Neutrophil (primary cell): ENCODE data around the gene ZRANB2.

Experiments used
- H3K27ac ChIP-seq: fragments of 200-600 bp; sonication (generic); 2 replicates; pipeline ENCODE4 v1.5.1; 2016; ENCODE audit warnings: mild to moderate bottlenecking, moderate library complexity
- H3K27me3 ChIP-seq: fragments of 200-600 bp; sonication (generic); 2 replicates; pipeline ENCODE4 v1.6.0; 2016; ENCODE audit warnings: mild to moderate bottlenecking
- H3K36me3 ChIP-seq: fragments of 200-600 bp; sonication (generic); 2 replicates; pipeline ENCODE4 v1.5.1; 2017
- H3K4me1 ChIP-seq, 2 experiments: fragments of 200-600 bp in 1 of 2; sonication (generic) in 1 of 2; 1 replicate in 1 of 2; 2 replicates in 1 of 2; pipeline versions ENCODE4 v1.5.1 to v1.6.1; 2013 to 2016; ENCODE audit warnings: low read depth in 1 of 2, low read length in 1 of 2, mild to moderate bottlenecking in 1 of 2, moderate library complexity in 1 of 2; ENCODE audit not compliant: control insufficient read depth in 1 of 2, insufficient read depth in 1 of 2
- H3K4me3 ChIP-seq, 2 experiments: fragments of 200-600 bp in 1 of 2; sonication (generic) in 1 of 2; 1 replicate in 1 of 2; 2 replicates in 1 of 2; pipeline ENCODE4 v1.5.1; 2013 to 2016; ENCODE audit warnings: low read depth in 1 of 2, low read length in 1 of 2, mild to moderate bottlenecking in 1 of 2, moderate library complexity in 1 of 2
- H3K9me3 ChIP-seq: fragments of 200-600 bp; sonication (generic); 2 replicates; pipeline ENCODE4 v1.5.1; 2016
- TF ChIP-seq, protein P1 (sequence below): fragments of 200-600 bp; sonication (generic); IDR thresholded peaks from 2 replicates; pipeline ENCODE4 v1.5.1; 2016; ENCODE audit warnings: antibody characterized with exemption

ZRANB2 gene

DNA sequence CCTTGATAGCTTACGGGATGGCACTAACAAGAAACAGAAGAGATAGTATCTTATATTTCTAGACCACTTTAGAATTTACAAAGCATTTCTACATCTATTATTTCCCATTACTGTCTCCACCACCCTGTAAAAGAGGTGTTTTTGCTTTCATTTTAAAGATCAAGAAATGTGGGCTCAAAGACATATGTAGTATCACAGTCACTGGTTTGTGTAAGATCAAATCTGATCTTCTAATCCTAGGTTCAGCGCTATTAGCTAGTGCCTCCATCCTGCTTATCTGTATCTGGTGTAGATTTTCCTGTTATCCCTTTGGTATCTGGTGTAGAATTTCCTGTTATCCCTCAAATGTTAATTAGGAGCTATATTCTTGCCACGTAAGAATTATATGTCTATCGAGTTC lies 23.6 kb upstream of the ZRANB2 start:
- no peak overlapping the region for H3K27ac ChIP-seq
- H3K27me3 ChIP-seq = no peaks in the 10 kb centered on the region
- TF ChIP-seq, protein P1, sequence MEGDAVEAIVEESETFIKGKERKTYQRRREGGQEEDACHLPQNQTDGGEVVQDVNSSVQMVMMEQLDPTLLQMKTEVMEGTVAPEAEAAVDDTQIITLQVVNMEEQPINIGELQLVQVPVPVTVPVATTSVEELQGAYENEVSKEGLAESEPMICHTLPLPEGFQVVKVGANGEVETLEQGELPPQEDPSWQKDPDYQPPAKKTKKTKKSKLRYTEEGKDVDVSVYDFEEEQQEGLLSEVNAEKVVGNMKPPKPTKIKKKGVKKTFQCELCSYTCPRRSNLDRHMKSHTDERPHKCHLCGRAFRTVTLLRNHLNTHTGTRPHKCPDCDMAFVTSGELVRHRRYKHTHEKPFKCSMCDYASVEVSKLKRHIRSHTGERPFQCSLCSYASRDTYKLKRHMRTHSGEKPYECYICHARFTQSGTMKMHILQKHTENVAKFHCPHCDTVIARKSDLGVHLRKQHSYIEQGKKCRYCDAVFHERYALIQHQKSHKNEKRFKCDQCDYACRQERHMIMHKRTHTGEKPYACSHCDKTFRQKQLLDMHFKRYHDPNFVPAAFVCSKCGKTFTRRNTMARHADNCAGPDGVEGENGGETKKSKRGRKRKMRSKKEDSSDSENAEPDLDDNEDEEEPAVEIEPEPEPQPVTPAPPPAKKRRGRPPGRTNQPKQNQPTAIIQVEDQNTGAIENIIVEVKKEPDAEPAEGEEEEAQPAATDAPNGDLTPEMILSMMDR = no peak

DNA sequence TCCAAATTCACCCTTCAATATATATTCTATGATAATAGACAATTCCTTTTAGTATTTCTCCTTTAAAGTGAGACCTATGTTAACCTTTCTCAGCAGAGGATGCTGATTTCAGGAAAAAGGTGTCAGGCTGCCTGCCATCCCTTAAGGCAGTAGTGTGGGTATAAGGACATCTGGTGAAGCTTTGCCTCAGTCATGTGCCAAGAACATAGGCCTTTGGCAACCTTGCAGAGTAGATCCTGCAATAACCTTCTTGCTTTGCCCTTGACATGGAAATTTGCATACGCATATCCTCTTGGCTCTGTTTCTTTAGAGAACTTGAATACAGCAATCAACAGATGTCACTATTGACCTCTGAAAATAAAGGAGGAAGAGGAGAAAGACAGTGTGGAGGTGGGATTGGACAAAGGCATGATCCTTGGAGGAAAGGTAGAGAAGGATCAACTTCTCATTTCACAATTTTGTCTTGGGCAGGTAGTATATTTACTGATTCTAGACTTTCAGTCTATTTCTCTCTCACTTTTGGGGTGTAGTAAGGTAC lies 21.1 kb upstream of the ZRANB2 start:
- TF ChIP-seq, protein P1 = no peak
- H3K27me3 ChIP-seq = no peaks in the 10 kb centered on the region
- no peaks in the 10 kb centered on the region for H3K4me1 ChIP-seq
- no peak overlapping the region for H3K27ac ChIP-seq
- no peaks in the 10 kb centered on the region for H3K36me3 ChIP-seq
- no peak overlapping the region for H3K4me3 ChIP-seq
- H3K9me3 ChIP-seq = no peaks in the 10 kb centered on the region

More for the DNA sequence above, 23.6 kb upstream of the ZRANB2 start:
- Histone ChIP-seq H3K9me3 (no peaks in the 10 kb centered on the region), H3K4me1 (no peaks in the 10 kb centered on the region), H3K4me3 (no peak overlapping the region), H3K36me3 (no peaks in the 10 kb centered on the region)

DNA sequence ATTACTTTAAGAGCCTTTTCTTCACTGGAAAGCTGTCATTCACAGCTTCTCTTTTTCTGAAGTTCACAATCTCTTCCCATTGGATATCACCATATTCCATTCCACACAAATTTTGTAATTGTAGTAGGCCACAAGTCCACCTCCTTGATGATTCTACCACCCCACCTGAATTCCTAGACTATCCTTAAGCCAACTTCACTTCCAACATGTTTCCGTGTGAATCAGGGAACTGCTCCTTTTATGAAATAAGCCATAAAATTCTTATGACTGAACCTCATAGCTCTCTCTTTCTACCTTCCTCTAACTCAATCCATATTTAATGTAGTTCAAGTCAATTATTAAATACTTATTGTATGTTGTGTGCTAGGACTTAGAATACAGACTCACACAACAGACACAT lies 16.6 kb upstream of the ZRANB2 start:
- H3K36me3 ChIP-seq = no peaks in the 10 kb centered on the region
- H3K9me3 ChIP-seq = no peaks in the 10 kb centered on the region
- TF ChIP-seq, protein P1 = no peak
- H3K4me1 ChIP-seq = no peaks in the 10 kb centered on the region
- H3K4me3 ChIP-seq = no peak overlapping the region
- no peak overlapping the region for H3K27ac ChIP-seq
- H3K27me3 ChIP-seq = no peaks in the 10 kb centered on the region

DNA sequence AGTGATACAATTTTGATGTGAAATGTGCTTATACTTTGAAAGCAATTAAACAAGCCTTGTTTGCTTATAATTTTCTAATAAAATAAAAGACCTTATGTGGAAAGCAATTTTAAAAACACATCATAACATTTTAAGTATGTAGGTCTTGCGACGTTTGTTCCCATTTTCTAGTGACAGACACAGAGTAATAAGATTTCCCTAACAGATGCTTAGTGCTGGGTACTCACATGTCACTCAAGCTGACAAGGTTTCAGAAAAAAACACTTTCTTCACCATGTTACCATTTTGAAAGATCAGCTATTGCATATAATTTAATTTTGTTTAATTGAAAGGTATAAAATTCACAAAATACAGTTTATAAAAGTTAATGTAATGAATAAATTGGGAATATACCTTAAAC lies 14.1 kb upstream of the ZRANB2 start:
- TF ChIP-seq, protein P1 = no peak
- no peak overlapping the region for H3K27ac ChIP-seq
- H3K27me3 ChIP-seq = no peaks in the 10 kb centered on the region
- H3K36me3 ChIP-seq = no peaks in the 10 kb centered on the region
- no peaks in the 10 kb centered on the region for H3K4me1 ChIP-seq
- H3K9me3 ChIP-seq = no peaks in the 10 kb centered on the region
- H3K4me3 ChIP-seq = no peak overlapping the region

DNA sequence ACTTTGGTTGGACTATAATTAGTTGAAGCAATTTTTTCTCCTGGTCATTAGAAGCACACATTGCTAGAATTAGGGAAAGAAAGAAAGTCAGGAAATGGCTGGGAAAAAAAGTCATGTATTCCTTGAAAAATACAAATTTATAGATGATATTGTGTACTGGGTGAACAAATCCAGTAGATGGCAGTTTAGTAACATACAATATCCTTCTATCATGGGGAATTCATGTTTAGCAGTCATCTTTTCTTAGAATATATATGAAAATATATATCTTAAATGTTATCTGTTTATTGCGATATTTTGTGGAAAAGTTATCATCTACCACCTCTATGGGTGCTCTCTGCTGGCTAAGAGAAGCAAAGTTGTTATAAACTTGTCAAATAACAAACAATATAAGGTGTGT lies 13.1 kb upstream of the ZRANB2 start:
- Histone ChIP-seq H3K27ac (no peak overlapping the region), H3K4me3 (no peak overlapping the region), H3K27me3 (no peaks in the 10 kb centered on the region), H3K36me3 (no peaks in the 10 kb centered on the region), H3K4me1 (no peaks in the 10 kb centered on the region), H3K9me3 (no peaks in the 10 kb centered on the region)
- TF ChIP-seq, protein P1 = no peak
